Ramos (cell line): Measurements from ENCODE around the gene MACC1.

ENCODE experiments used
- in situ Hi-C: fragments of 300-500 bp; cut with MboI; formaldehyde crosslinking; loops from one replicate; pipeline ENCODE4 v1.14.3; 2022; ENCODE audit warnings: low sequenced_read_pairs; ENCODE audit not compliant: unreplicated experiment

MACC1 gene

GRCh38 chr7:20233362-20233761 is 16.2 kb upstream of the MACC1 start:
- in situ Hi-C loops: no loop called here

- in situ Hi-C loops: no loop called here
Observed at GRCh38 chr7:20232848-20233247, 15.7 kb upstream of the MACC1 start.

- in situ Hi-C loops: no loop called here
Observed at GRCh38 chr7:20229646-20230500, 12.7 kb upstream of the MACC1 start.

- in situ Hi-C loops: no loop called here
Observed at GRCh38 chr7:20229081-20229480, 11.9 kb upstream of the MACC1 start.

- in situ Hi-C loops: no loop called here
Observed at GRCh38 chr7:20228654-20229053, 11.5 kb upstream of the MACC1 start.

- in situ Hi-C loops: no loop called here
Observed at GRCh38 chr7:20227291-20227795, 10.2 kb upstream of the MACC1 start.

- in situ Hi-C loops: no loop called here
Observed at GRCh38 chr7:20226860-20227259, 9.7 kb upstream of the MACC1 start.

GRCh38 chr7:20225384-20225783 is 8.2 kb upstream of the MACC1 start:
- in situ Hi-C loops: no loop called here

- in situ Hi-C loops: no loop called here
Observed at GRCh38 chr7:20224025-20224424, 6.8 kb upstream of the MACC1 start.

GRCh38 chr7:20223356-20223755 is 6.2 kb upstream of the MACC1 start:
- in situ Hi-C loops: no loop called here

GRCh38 chr7:20222219-20222828 is 5.1 kb upstream of the MACC1 start:
- in situ Hi-C loops: no loop called here

GRCh38 chr7:20220921-20221547 is 3.9 kb upstream of the MACC1 start:
- in situ Hi-C loops: no loop called here

- in situ Hi-C loops: no loop called here
Observed at GRCh38 chr7:20220293-20220761, 3.1 kb upstream of the MACC1 start.

GRCh38 chr7:20219446-20220292 is 2.5 kb upstream of the MACC1 start:
- in situ Hi-C loops: no loop called here

- in situ Hi-C loops: no loop called here
Observed at GRCh38 chr7:20219062-20219445, 1.9 kb upstream of the MACC1 start.

GRCh38 chr7:20218279-20218678 is 1.1 kb upstream of the MACC1 start:
- in situ Hi-C loops: no loop called here

- in situ Hi-C loops: no loop called here
Observed at GRCh38 chr7:20216406-20217036, 663 bp downstream of the MACC1 start.

GRCh38 chr7:20214921-20215669 is 2.1 kb downstream of the MACC1 start:
- in situ Hi-C loops: no loop called here

- in situ Hi-C loops: no loop called here
Observed at GRCh38 chr7:20214132-20214531, 3.1 kb downstream of the MACC1 start.
